A673 (cell line): ENCODE results near the gene USH1G.

Source experiments
- CTCF ChIP-seq: fragments of 300-800, 200-600 bp; sonication (generic); conservative IDR thresholded peaks from 2 replicates; pipeline ENCODE4 v1.5.1; 2017; ENCODE audit warnings: low read depth, mild to moderate bottlenecking, antibody characterized with exemption, low read length, moderate library complexity, mixed read lengths
- EZH2 ChIP-seq: fragments of 200-600 bp; sonication (generic); IDR thresholded peaks from 2 replicates; pipeline ENCODE4 v1.6.1; 2017; ENCODE audit warnings: borderline replicate concordance, low read depth, mild to moderate bottlenecking, mixed read lengths, antibody characterized with exemption, low read length; ENCODE audit not compliant: poor library complexity, severe bottlenecking

- TF ChIP-seq CTCF (no peak), EZH2 (no peak)
These were observed 49.8 kb downstream of the USH1G start for GRCh38 chr17:74873037-74873873.
